ENCODE measurements around the gene HAS3.

Gene HAS3

GRCh38 chr16:69119536-69119935 is 14.1 kb downstream of the HAS3 start:
- no peak for TF ChIP-seq CEBPB (IDR thresholded peaks at IDR 0.05)
- no peak for TF ChIP-seq EGR1 (IDR thresholded peaks at IDR 0.05)
- no peak for TF ChIP-seq MAX (IDR thresholded peaks at IDR 0.05)
- no peak for TF ChIP-seq YY1 (IDR thresholded peaks at IDR 0.05; ENCODE audit: low read depth)
- TF ChIP-seq USF1 (IDR thresholded peaks at IDR 0.05), result no peak
- no peak for TF ChIP-seq TCF12 (IDR thresholded peaks at IDR 0.05; ENCODE audit: low read depth)
- no peak for TF ChIP-seq TAF1 (IDR thresholded peaks at IDR 0.05; ENCODE audit: low read depth)
- TF ChIP-seq NFIC (IDR thresholded peaks at IDR 0.05), result no peak

- TF ChIP-seq MAX (IDR thresholded peaks at IDR 0.05), result no peak
- TF ChIP-seq CEBPB (IDR thresholded peaks at IDR 0.05), result no peak
- no peak for TF ChIP-seq ZBTB7A (IDR thresholded peaks at IDR 0.05; ENCODE audit: low read depth)
- TF ChIP-seq EP300 (IDR thresholded peaks at IDR 0.05; ENCODE audit: borderline replicate concordance), result no peak
- no peak for TF ChIP-seq TAF1 (IDR thresholded peaks at IDR 0.05; ENCODE audit: low read depth)
- TF ChIP-seq USF1 (IDR thresholded peaks at IDR 0.05), result no peak
- no peak for TF ChIP-seq CREB1 (IDR thresholded peaks at IDR 0.05; ENCODE audit: low read depth)
- TF ChIP-seq TCF12 (IDR thresholded peaks at IDR 0.05; ENCODE audit: low read depth), result no peak
- no peak for TF ChIP-seq FOXM1 (IDR thresholded peaks at IDR 0.05; ENCODE audit: borderline replicate concordance, low read depth)
- no peak for TF ChIP-seq EGR1 (IDR thresholded peaks at IDR 0.05)
- TF ChIP-seq RAD21 (IDR thresholded peaks at IDR 0.05; ENCODE audit: low read depth), result no peak
These were observed 14.7 kb downstream of the HAS3 start for GRCh38 chr16:69120096-69120664.

- TF ChIP-seq RAD21 (IDR thresholded peaks at IDR 0.05; ENCODE audit: low read depth) (peak; percentile 59), EP300 (IDR thresholded peaks at IDR 0.05; ENCODE audit: borderline replicate concordance) (no peak)
These were observed 18.5 kb downstream of the HAS3 start for GRCh38 chr16:69123910-69124309.

- TF ChIP-seq EGR1 (IDR thresholded peaks at IDR 0.05) (no peak), EP300 (IDR thresholded peaks at IDR 0.05; ENCODE audit: borderline replicate concordance) (no peak), FOXM1 (IDR thresholded peaks at IDR 0.05; ENCODE audit: borderline replicate concordance, low read depth) (no peak), MAX (IDR thresholded peaks at IDR 0.05) (no peak), TCF12 (IDR thresholded peaks at IDR 0.05; ENCODE audit: low read depth) (no peak), RAD21 (IDR thresholded peaks at IDR 0.05; ENCODE audit: low read depth) (no peak), YY1 (IDR thresholded peaks at IDR 0.05; ENCODE audit: low read depth) (no peak), TEAD4 (IDR thresholded peaks at IDR 0.05) (no peak), NFIC (IDR thresholded peaks at IDR 0.05) (no peak), ZBTB7A (IDR thresholded peaks at IDR 0.05; ENCODE audit: low read depth) (no peak), USF1 (IDR thresholded peaks at IDR 0.05) (no peak)
These were observed 20.8 kb downstream of the HAS3 start for GRCh38 chr16:69126221-69126620.

- no peak for TF ChIP-seq CREB1 (IDR thresholded peaks at IDR 0.05; ENCODE audit: low read depth)
- TF ChIP-seq YY1 (IDR thresholded peaks at IDR 0.05; ENCODE audit: low read depth), result no peak
- no peak for TF ChIP-seq TEAD4 (IDR thresholded peaks at IDR 0.05)
- TF ChIP-seq ZBTB7A (IDR thresholded peaks at IDR 0.05; ENCODE audit: low read depth), result no peak
- no peak for TF ChIP-seq MAX (IDR thresholded peaks at IDR 0.05)
- no peak for TF ChIP-seq FOXM1 (IDR thresholded peaks at IDR 0.05; ENCODE audit: borderline replicate concordance, low read depth)
- TF ChIP-seq TCF12 (IDR thresholded peaks at IDR 0.05; ENCODE audit: low read depth), result no peak
- no peak for TF ChIP-seq NFIC (IDR thresholded peaks at IDR 0.05)
- TF ChIP-seq EP300 (IDR thresholded peaks at IDR 0.05; ENCODE audit: borderline replicate concordance), result no peak
- no peak for TF ChIP-seq EGR1 (IDR thresholded peaks at IDR 0.05)
- TF ChIP-seq USF1 (IDR thresholded peaks at IDR 0.05), result no peak
- no peak for TF ChIP-seq REST (IDR thresholded peaks at IDR 0.05; ENCODE audit: low read depth)
- TF ChIP-seq CEBPB (IDR thresholded peaks at IDR 0.05), result no peak
- TF ChIP-seq TAF1 (IDR thresholded peaks at IDR 0.05; ENCODE audit: low read depth), result no peak
- TF ChIP-seq RAD21 (IDR thresholded peaks at IDR 0.05; ENCODE audit: low read depth), result no peak
These were observed 22.6 kb downstream of the HAS3 start for GRCh38 chr16:69127966-69128510.

GRCh38 chr16:69130461-69130860 is 25.0 kb downstream of the HAS3 start:
- TF ChIP-seq NFIC (IDR thresholded peaks at IDR 0.05), result no peak
- TF ChIP-seq TEAD4 (IDR thresholded peaks at IDR 0.05), result no peak
- no peak for TF ChIP-seq TAF1 (IDR thresholded peaks at IDR 0.05; ENCODE audit: low read depth)
- no peak for TF ChIP-seq USF1 (IDR thresholded peaks at IDR 0.05)
- no peak for TF ChIP-seq CREB1 (IDR thresholded peaks at IDR 0.05; ENCODE audit: low read depth)
- no peak for TF ChIP-seq MAX (IDR thresholded peaks at IDR 0.05)
- no peak for TF ChIP-seq EGR1 (IDR thresholded peaks at IDR 0.05)
- no peak for TF ChIP-seq EP300 (IDR thresholded peaks at IDR 0.05; ENCODE audit: borderline replicate concordance)
- no peak for TF ChIP-seq YY1 (IDR thresholded peaks at IDR 0.05; ENCODE audit: low read depth)
- TF ChIP-seq CEBPB (IDR thresholded peaks at IDR 0.05), result no peak
- TF ChIP-seq TCF12 (IDR thresholded peaks at IDR 0.05; ENCODE audit: low read depth), result no peak
- TF ChIP-seq ZBTB7A (IDR thresholded peaks at IDR 0.05; ENCODE audit: low read depth), result no peak
- TF ChIP-seq RAD21 (IDR thresholded peaks at IDR 0.05; ENCODE audit: low read depth), result no peak
- TF ChIP-seq FOXM1 (IDR thresholded peaks at IDR 0.05; ENCODE audit: borderline replicate concordance, low read depth), result no peak
